BLaER1 (cell line): ENCODE results near the gene CENPW.
A peak's percentile ranks its signal among the peaks of the same experiment; 100 is the strongest.

ENCODE experiments used
- H3K27ac ChIP-seq: shearing (Covaris generic); formaldehyde crosslinking; 2 replicates; pipeline ENCODE4 v1.8.1; 2022
- H3K27me3 ChIP-seq: shearing (Covaris generic); formaldehyde crosslinking; 2 replicates; pipeline ENCODE4 v1.8.1; 2022
- H3K36me3 ChIP-seq: shearing (Covaris generic); formaldehyde crosslinking; 2 replicates; pipeline ENCODE4 v1.8.1; 2022
- H3K4me1 ChIP-seq: shearing (Covaris generic); formaldehyde crosslinking; 2 replicates; pipeline ENCODE4 v1.8.1; 2022
- H3K4me2 ChIP-seq: shearing (Covaris generic); formaldehyde crosslinking; 2 replicates; pipeline ENCODE4 v1.8.1; 2022
- H3K4me3 ChIP-seq: shearing (Covaris generic); formaldehyde crosslinking; 2 replicates; pipeline ENCODE4 v1.8.1; 2022
- H3K9ac ChIP-seq: shearing (Covaris generic); formaldehyde crosslinking; 2 replicates; pipeline ENCODE4 v1.8.1; 2022
- H3K9me3 ChIP-seq: shearing (Covaris generic); formaldehyde crosslinking; 2 replicates; pipeline ENCODE4 v1.8.1; 2022
- H4K20me1 ChIP-seq: shearing (Covaris generic); formaldehyde crosslinking; 2 replicates; pipeline ENCODE4 v1.8.1; 2022
- Cebpa-rat ChIP-seq: shearing (Covaris generic); IDR thresholded peaks from 2 replicates; pipeline ENCODE4 v1.8.1; 2022

Gene CENPW

GRCh38 chr6:126333729-126334128 is 6.2 kb upstream of the CENPW start:
- no peak overlapping the region for H3K9ac ChIP-seq
- no peak overlapping the region for H3K4me3 ChIP-seq
- no peaks in the 10 kb centered on the region for H3K9me3 ChIP-seq
- H3K36me3 ChIP-seq, result no peaks in the 10 kb centered on the region
- TF ChIP-seq Cebpa-rat, result no peak
- H3K27ac ChIP-seq, result no peak overlapping the region
- no peaks in the 10 kb centered on the region for H3K27me3 ChIP-seq
- no peaks in the 10 kb centered on the region for H3K4me1 ChIP-seq
- H4K20me1 ChIP-seq, result no peaks in the 10 kb centered on the region
- H3K4me2 ChIP-seq, result no peak overlapping the region

- no peaks in the 10 kb centered on the region for H3K27me3 ChIP-seq
- no peak overlapping the region for H3K4me3 ChIP-seq
- no peaks in the 10 kb centered on the region for H3K4me1 ChIP-seq
- TF ChIP-seq Cebpa-rat, result no peak
- H3K9ac ChIP-seq, result no peak overlapping the region
- H4K20me1 ChIP-seq, result no peaks in the 10 kb centered on the region
- H3K4me2 ChIP-seq, result no peak overlapping the region
- H3K9me3 ChIP-seq, result no peaks in the 10 kb centered on the region
- H3K27ac ChIP-seq, result no peak overlapping the region
- H3K36me3 ChIP-seq, result no peaks in the 10 kb centered on the region
These were observed 4.7 kb upstream of the CENPW start for GRCh38 chr6:126335210-126335609.

GRCh38 chr6:126337323-126337722 is 2.6 kb upstream of the CENPW start:
- Histone ChIP-seq H4K20me1 (0 out of 2 replicates have a peak, but pooled peaks cover 5% of the 10 kb centered on the region), H3K27me3 (no peaks in the 10 kb centered on the region), H3K36me3 (no peaks in the 10 kb centered on the region), H3K4me1 (peaks cover 19% of the 10 kb centered on the region), H3K4me3 (no peak overlapping the region), H3K4me2 (no peak overlapping the region), H3K27ac (no peak overlapping the region), H3K9me3 (no peaks in the 10 kb centered on the region), H3K9ac (no peak overlapping the region)
- no peak for TF ChIP-seq Cebpa-rat

GRCh38 chr6:126341126-126341525 is 1.2 kb downstream of the CENPW start:
- peak overlapping the region; percentile 98 for H3K4me2 ChIP-seq
- no peaks in the 10 kb centered on the region for H3K9me3 ChIP-seq
- H3K27me3 ChIP-seq, result no peaks in the 10 kb centered on the region
- H4K20me1 ChIP-seq, result 0 out of 2 replicates have a peak, but pooled peaks cover 5% of the 10 kb centered on the region
- H3K9ac ChIP-seq, result peak overlapping the region; percentile 83
- H3K4me3 ChIP-seq, result peak overlapping the region; percentile 78
- TF ChIP-seq Cebpa-rat, result no peak
- peaks cover 33% of the 10 kb centered on the region for H3K4me1 ChIP-seq
- no peak overlapping the region for H3K27ac ChIP-seq
- peaks cover 7% of the 10 kb centered on the region for H3K36me3 ChIP-seq

- H3K27ac ChIP-seq, result no peak overlapping the region
- 0 out of 2 replicates have a peak, but pooled peaks cover 5% of the 10 kb centered on the region for H4K20me1 ChIP-seq
- no peak for TF ChIP-seq Cebpa-rat
- H3K27me3 ChIP-seq, result no peaks in the 10 kb centered on the region
- no peaks in the 10 kb centered on the region for H3K9me3 ChIP-seq
- H3K4me2 ChIP-seq, result no peak overlapping the region
- H3K4me3 ChIP-seq, result no peak overlapping the region
- peaks cover 33% of the 10 kb centered on the region for H3K4me1 ChIP-seq
- H3K36me3 ChIP-seq, result peaks cover 17% of the 10 kb centered on the region
- no peak overlapping the region for H3K9ac ChIP-seq
These were observed 4.3 kb downstream of the CENPW start for GRCh38 chr6:126344181-126344580.

- H3K9ac ChIP-seq, result no peak overlapping the region
- no peaks in the 10 kb centered on the region for H3K27me3 ChIP-seq
- peaks cover 6% of the 10 kb centered on the region; the same call in 1 of the 2 replicates for H3K4me1 ChIP-seq
- peaks cover 11% of the 10 kb centered on the region for H3K9me3 ChIP-seq
- no peak overlapping the region for H3K4me2 ChIP-seq
- no peaks in the 10 kb centered on the region for H4K20me1 ChIP-seq
- H3K36me3 ChIP-seq, result peaks cover 22% of the 10 kb centered on the region; the same call in 1 of the 2 replicates
- no peak for TF ChIP-seq Cebpa-rat
- H3K27ac ChIP-seq, result no peak overlapping the region
- H3K4me3 ChIP-seq, result no peak overlapping the region
These were observed 12.0 kb downstream of the CENPW start for GRCh38 chr6:126351960-126352359.

GRCh38 chr6:126352514-126352913 is 12.6 kb downstream of the CENPW start:
- no peak for TF ChIP-seq Cebpa-rat
- no peak overlapping the region for H3K27ac ChIP-seq
- peaks cover 6% of the 10 kb centered on the region; the same call in 1 of the 2 replicates for H3K4me1 ChIP-seq
- H4K20me1 ChIP-seq, result no peaks in the 10 kb centered on the region
- H3K27me3 ChIP-seq, result no peaks in the 10 kb centered on the region
- H3K4me3 ChIP-seq, result no peak overlapping the region
- no peak overlapping the region for H3K4me2 ChIP-seq
- no peak overlapping the region for H3K9ac ChIP-seq
- peaks cover 17% of the 10 kb centered on the region for H3K9me3 ChIP-seq
- H3K36me3 ChIP-seq, result peaks cover 26% of the 10 kb centered on the region; the same call in 1 of the 2 replicates

- Histone ChIP-seq H3K27ac (no peak overlapping the region), H3K9ac (no peak overlapping the region), H3K9me3 (peaks cover 35% of the 10 kb centered on the region), H3K36me3 (peaks cover 31% of the 10 kb centered on the region), H3K4me3 (no peak overlapping the region), H3K4me2 (no peak overlapping the region), H3K27me3 (no peaks in the 10 kb centered on the region), H4K20me1 (no peaks in the 10 kb centered on the region), H3K4me1 (peaks cover 6% of the 10 kb centered on the region; the same call in 1 of the 2 replicates)
- no peak for TF ChIP-seq Cebpa-rat
These were observed 16.6 kb downstream of the CENPW start for GRCh38 chr6:126356526-126356925.

- Histone ChIP-seq H3K27me3 (no peaks in the 10 kb centered on the region), H3K4me1 (no peaks in the 10 kb centered on the region), H3K36me3 (peaks cover 31% of the 10 kb centered on the region), H3K4me3 (no peak overlapping the region), H3K9me3 (peaks cover 35% of the 10 kb centered on the region), H4K20me1 (no peaks in the 10 kb centered on the region), H3K4me2 (no peak overlapping the region), H3K9ac (no peak overlapping the region), H3K27ac (no peak overlapping the region)
- TF ChIP-seq Cebpa-rat, result no peak
These were observed 20.1 kb downstream of the CENPW start for GRCh38 chr6:126359936-126360537.

- Histone ChIP-seq H3K9ac (no peak overlapping the region), H4K20me1 (no peaks in the 10 kb centered on the region), H3K4me1 (no peaks in the 10 kb centered on the region), H3K4me3 (no peak overlapping the region), H3K4me2 (no peak overlapping the region), H3K36me3 (peaks cover 28% of the 10 kb centered on the region), H3K27me3 (no peaks in the 10 kb centered on the region), H3K27ac (no peak overlapping the region), H3K9me3 (peaks cover 24% of the 10 kb centered on the region)
- no peak for TF ChIP-seq Cebpa-rat
These were observed 22.0 kb downstream of the CENPW start for GRCh38 chr6:126361832-126362440.
